ENCODE data around the gene RIPK4.

The RIPK4 gene

DNA sequence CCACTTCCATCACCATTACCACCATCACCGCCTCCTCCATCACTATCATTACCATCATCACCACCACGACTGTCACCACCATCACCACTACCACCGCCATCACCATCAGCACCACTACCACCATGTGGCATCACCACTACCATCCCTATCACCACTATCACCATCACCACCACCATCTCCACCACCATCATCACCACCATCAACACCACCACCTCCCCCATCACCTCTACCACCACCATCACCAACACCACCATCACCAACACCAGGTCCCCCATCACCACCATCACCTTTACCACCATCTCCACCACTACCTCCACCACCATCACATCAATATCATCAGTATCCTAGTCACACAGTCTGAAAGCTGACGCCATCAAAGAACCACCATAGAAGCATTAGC lies 39.9 kb upstream of the RIPK4 start:
- H3K9me3 ChIP-seq (replicated peaks in 1 of 2; ENCODE audit: control insufficient read depth in 2 of 2, insufficient read depth in 1 of 2, low read depth in 1 of 2, low read length in 2 of 2), result peaks cover 0 to 4% of the 10 kb centered on the region in 2 donors
- H2AK5ac ChIP-seq (ENCODE audit: low read depth, low read length), result no peak overlapping the region
- H3K23ac ChIP-seq (ENCODE audit: low read depth, low read length, poor library complexity), result no peak overlapping the region
- no peak for DNase-seq (ENCODE audit: low spot score)
- H3K27me3 ChIP-seq (ENCODE audit: control insufficient read depth in 3 of 3, insufficient read depth in 3 of 3, low read depth in 1 of 3, low read length in 3 of 3), result no peaks in the 10 kb centered on the region
- no peak overlapping the region for H4K91ac ChIP-seq (ENCODE audit: low read depth, low read length, poor library complexity)
- no peak overlapping the region for H3K18ac ChIP-seq (ENCODE audit: low read length)
- H3K36me3 ChIP-seq (replicated peaks in 1 of 2; ENCODE audit: control insufficient read depth in 2 of 2, insufficient read depth in 2 of 2, low read length in 2 of 2), result peaks cover 11 to 33% of the 10 kb centered on the region in 2 donors
- peak overlapping the region in 1 of 2 donors; percentile 73 for H3K4me3 ChIP-seq (ENCODE audit: low read length in 2 of 2)
- H3K14ac ChIP-seq (ENCODE audit: low read length), result no peak overlapping the region
- H2BK5ac ChIP-seq (ENCODE audit: low read length), result no peak overlapping the region
- peak overlapping the region; percentile 76 for H4K8ac ChIP-seq (ENCODE audit: low read depth, low read length)
- H3K79me1 ChIP-seq (ENCODE audit: low read depth, low read length), result no peaks in the 10 kb centered on the region
- peak overlapping the region; percentile 72 for H3K9ac ChIP-seq (ENCODE audit: low read depth, low read length, poor library complexity)
- H3K4me1 ChIP-seq (ENCODE audit: control insufficient read depth in 2 of 2, insufficient read depth in 1 of 2, low read depth in 1 of 2, low read length in 2 of 2), result no peaks in the 10 kb centered on the region
- H2AFZ ChIP-seq (ENCODE audit: low read length), result no peak overlapping the region
- no peak overlapping the region for H2BK15ac ChIP-seq (ENCODE audit: low read length)
- H3K27ac ChIP-seq (replicated peaks; ENCODE audit: low read length), result no peak overlapping the region
- no peak overlapping the region for H2BK12ac ChIP-seq (ENCODE audit: low read length)
- no peak overlapping the region for H3K4me2 ChIP-seq (ENCODE audit: insufficient read depth, low read length, poor library complexity, severe bottlenecking)
- no CpG with 5 or more reads among the region's 4 CpGs for WGBS, 2 donors (ENCODE audit: extremely low coverage in 2 of 2, insufficient read length in 2 of 2, insufficient replicate concordance in 1 of 2)
- no peak overlapping the region for H3K4ac ChIP-seq (ENCODE audit: low read length)
- H2BK120ac ChIP-seq (ENCODE audit: low read depth, low read length), result no peak overlapping the region

GRCh38 chr21:41805643-41806042 lies 38.8 kb upstream of the RIPK4 start:
- Histone ChIP-seq H3K4me3 (ENCODE audit: low read length in 2 of 2) (peak overlapping the region in 1 of 2 donors; percentile 68), H2AFZ (ENCODE audit: low read length) (no peak overlapping the region), H3K4me2 (ENCODE audit: insufficient read depth, low read length, poor library complexity, severe bottlenecking) (no peak overlapping the region), H3K4me1 (ENCODE audit: control insufficient read depth in 2 of 2, insufficient read depth in 1 of 2, low read depth in 1 of 2, low read length in 2 of 2) (no peaks in the 10 kb centered on the region), H3K36me3 (replicated peaks in 1 of 2; ENCODE audit: control insufficient read depth in 2 of 2, insufficient read depth in 2 of 2, low read length in 2 of 2) (peaks cover 15 to 39% of the 10 kb centered on the region in 2 donors), H2BK12ac (ENCODE audit: low read length) (no peak overlapping the region), H3K18ac (ENCODE audit: low read length) (no peak overlapping the region), H3K79me1 (ENCODE audit: low read depth, low read length) (no peaks in the 10 kb centered on the region), H3K4ac (ENCODE audit: low read length) (no peak overlapping the region), H3K23ac (ENCODE audit: low read depth, low read length, poor library complexity) (no peak overlapping the region), H2BK15ac (ENCODE audit: low read length) (no peak overlapping the region), H3K14ac (ENCODE audit: low read length) (no peak overlapping the region), H3K9ac (ENCODE audit: low read depth, low read length, poor library complexity) (peak overlapping the region; percentile 53), H4K91ac (ENCODE audit: low read depth, low read length, poor library complexity) (no peak overlapping the region), H2BK120ac (ENCODE audit: low read depth, low read length) (no peak overlapping the region), H3K27me3 (ENCODE audit: control insufficient read depth in 3 of 3, insufficient read depth in 3 of 3, low read depth in 1 of 3, low read length in 3 of 3) (no peaks in the 10 kb centered on the region), H2AK5ac (ENCODE audit: low read depth, low read length) (no peak overlapping the region), H3K27ac (replicated peaks; ENCODE audit: low read length) (no peak overlapping the region), H2BK5ac (ENCODE audit: low read length) (no peak overlapping the region), H3K9me3 (replicated peaks in 1 of 2; ENCODE audit: control insufficient read depth in 2 of 2, insufficient read depth in 1 of 2, low read depth in 1 of 2, low read length in 2 of 2) (peaks cover 0 to 4% of the 10 kb centered on the region in 2 donors), H4K8ac (ENCODE audit: low read depth, low read length) (no peak overlapping the region)
- no CpG with 5 or more reads among the region's 4 CpGs for WGBS, 2 donors (ENCODE audit: extremely low coverage in 2 of 2, insufficient read length in 2 of 2, insufficient replicate concordance in 1 of 2)
- no peak for DNase-seq (ENCODE audit: low spot score)

GRCh38 chr21:41805038-41805437 lies 38.2 kb upstream of the RIPK4 start:
- Histone ChIP-seq H3K4ac (ENCODE audit: low read length) (no peak overlapping the region), H2BK15ac (ENCODE audit: low read length) (no peak overlapping the region), H2AFZ (ENCODE audit: low read length) (no peak overlapping the region), H3K18ac (ENCODE audit: low read length) (no peak overlapping the region), H2AK5ac (ENCODE audit: low read depth, low read length) (no peak overlapping the region), H3K9me3 (replicated peaks in 1 of 2; ENCODE audit: control insufficient read depth in 2 of 2, insufficient read depth in 1 of 2, low read depth in 1 of 2, low read length in 2 of 2) (peaks cover 0 to 4% of the 10 kb centered on the region in 2 donors), H3K4me2 (ENCODE audit: insufficient read depth, low read length, poor library complexity, severe bottlenecking) (no peak overlapping the region), H3K27me3 (ENCODE audit: control insufficient read depth in 3 of 3, insufficient read depth in 3 of 3, low read depth in 1 of 3, low read length in 3 of 3) (no peaks in the 10 kb centered on the region), H3K4me3 (ENCODE audit: low read length in 2 of 2) (peak overlapping the region in 1 of 2 donors; percentile 56), H3K4me1 (ENCODE audit: control insufficient read depth in 2 of 2, insufficient read depth in 1 of 2, low read depth in 1 of 2, low read length in 2 of 2) (no peaks in the 10 kb centered on the region), H3K36me3 (replicated peaks in 1 of 2; ENCODE audit: control insufficient read depth in 2 of 2, insufficient read depth in 2 of 2, low read length in 2 of 2) (peaks cover 13 to 38% of the 10 kb centered on the region in 2 donors), H3K79me1 (ENCODE audit: low read depth, low read length) (no peaks in the 10 kb centered on the region), H2BK120ac (ENCODE audit: low read depth, low read length) (no peak overlapping the region), H2BK5ac (ENCODE audit: low read length) (no peak overlapping the region), H4K8ac (ENCODE audit: low read depth, low read length) (no peak overlapping the region), H4K91ac (ENCODE audit: low read depth, low read length, poor library complexity) (no peak overlapping the region), H3K9ac (ENCODE audit: low read depth, low read length, poor library complexity) (no peak overlapping the region), H2BK12ac (ENCODE audit: low read length) (no peak overlapping the region), H3K14ac (ENCODE audit: low read length) (no peak overlapping the region), H3K27ac (replicated peaks; ENCODE audit: low read length) (no peak overlapping the region), H3K23ac (ENCODE audit: low read depth, low read length, poor library complexity) (no peak overlapping the region)
- WGBS, 2 donors (ENCODE audit: extremely low coverage in 2 of 2, insufficient read length in 2 of 2, insufficient replicate concordance in 1 of 2), result no CpG with 5 or more reads among the region's 10 CpGs
- no peak for DNase-seq (ENCODE audit: low spot score)

GRCh38 chr21:41804381-41804780 lies 37.5 kb upstream of the RIPK4 start:
- Histone ChIP-seq H3K4me2 (ENCODE audit: insufficient read depth, low read length, poor library complexity, severe bottlenecking) (no peak overlapping the region), H2AFZ (ENCODE audit: low read length) (no peak overlapping the region), H2BK12ac (ENCODE audit: low read length) (no peak overlapping the region), H2BK15ac (ENCODE audit: low read length) (no peak overlapping the region), H3K27me3 (ENCODE audit: control insufficient read depth in 3 of 3, insufficient read depth in 3 of 3, low read depth in 1 of 3, low read length in 3 of 3) (no peaks in the 10 kb centered on the region), H3K18ac (ENCODE audit: low read length) (no peak overlapping the region), H3K4ac (ENCODE audit: low read length) (no peak overlapping the region), H3K27ac (replicated peaks; ENCODE audit: low read length) (no peak overlapping the region), H3K79me1 (ENCODE audit: low read depth, low read length) (no peaks in the 10 kb centered on the region), H2AK5ac (ENCODE audit: low read depth, low read length) (no peak overlapping the region), H3K14ac (ENCODE audit: low read length) (no peak overlapping the region), H3K4me1 (ENCODE audit: control insufficient read depth in 2 of 2, insufficient read depth in 1 of 2, low read depth in 1 of 2, low read length in 2 of 2) (peaks cover 0 to 2% of the 10 kb centered on the region in 2 donors), H3K9me3 (replicated peaks in 1 of 2; ENCODE audit: control insufficient read depth in 2 of 2, insufficient read depth in 1 of 2, low read depth in 1 of 2, low read length in 2 of 2) (peaks cover 0 to 4% of the 10 kb centered on the region in 2 donors), H4K91ac (ENCODE audit: low read depth, low read length, poor library complexity) (no peak overlapping the region), H3K23ac (ENCODE audit: low read depth, low read length, poor library complexity) (no peak overlapping the region), H2BK120ac (ENCODE audit: low read depth, low read length) (no peak overlapping the region), H3K9ac (ENCODE audit: low read depth, low read length, poor library complexity) (no peak overlapping the region), H3K4me3 (ENCODE audit: low read length in 2 of 2) (no peak overlapping the region), H4K8ac (ENCODE audit: low read depth, low read length) (no peak overlapping the region), H3K36me3 (replicated peaks in 1 of 2; ENCODE audit: control insufficient read depth in 2 of 2, insufficient read depth in 2 of 2, low read length in 2 of 2) (peaks cover 13 to 38% of the 10 kb centered on the region in 2 donors), H2BK5ac (ENCODE audit: low read length) (no peak overlapping the region)
- no CpG with 5 or more reads among the region's 10 CpGs for WGBS, 2 donors (ENCODE audit: extremely low coverage in 2 of 2, insufficient read length in 2 of 2, insufficient replicate concordance in 1 of 2)
- no peak for DNase-seq (ENCODE audit: low spot score)
